HEK293T (cell line): ENCODE data around the gene EBF3.

Experiments used
- BHLHE40 ChIP-seq: fragments of 450-650 bp; IDR thresholded peaks from 2 replicates; pipeline ENCODE4 v1.6.1; 2016; ENCODE audit warnings: mild to moderate bottlenecking, moderate library complexity, borderline replicate concordance
- NFRKB ChIP-seq: fragments of 450-650 bp; IDR thresholded peaks from 2 replicates; pipeline ENCODE4 v1.6.1; 2016; ENCODE audit warnings: mild to moderate bottlenecking, moderate library complexity
- SP1 ChIP-seq: fragments of 450-650 bp; IDR thresholded peaks from 2 replicates; pipeline ENCODE4 v1.6.1; 2017
- TARDBP ChIP-seq: fragments of 450-650 bp; IDR thresholded peaks from 2 replicates; pipeline ENCODE4 v1.6.1; 2016

DNA sequence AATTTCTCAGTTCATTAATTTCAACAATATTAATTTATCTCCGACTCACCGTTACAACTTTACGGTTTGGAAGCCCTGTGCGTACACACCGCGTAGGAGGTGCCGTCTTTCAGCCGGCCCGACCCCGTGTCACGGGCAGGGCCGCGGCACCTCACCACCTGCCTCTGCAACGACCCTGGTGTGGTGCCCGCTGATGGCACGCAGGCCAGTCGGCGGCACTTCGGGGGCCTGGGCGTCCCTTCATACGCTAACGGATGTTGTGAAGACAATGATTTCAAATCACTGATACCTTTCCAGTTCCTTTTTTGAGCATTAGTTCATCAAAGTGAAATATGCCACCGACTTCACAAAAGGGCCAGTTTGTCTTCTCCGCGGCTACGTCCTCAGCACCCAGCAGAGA lies 125.3 kb downstream of the EBF3 start:
- no peak for TF ChIP-seq BHLHE40
- TF ChIP-seq SP1: no peak
- no peak for TF ChIP-seq TARDBP
- no peak for TF ChIP-seq NFRKB
